ENCODE measurements around the gene ASXL3.
A peak's percentile ranks its signal among the peaks of the same experiment; 100 is the strongest.

ASXL3 gene

DNA sequence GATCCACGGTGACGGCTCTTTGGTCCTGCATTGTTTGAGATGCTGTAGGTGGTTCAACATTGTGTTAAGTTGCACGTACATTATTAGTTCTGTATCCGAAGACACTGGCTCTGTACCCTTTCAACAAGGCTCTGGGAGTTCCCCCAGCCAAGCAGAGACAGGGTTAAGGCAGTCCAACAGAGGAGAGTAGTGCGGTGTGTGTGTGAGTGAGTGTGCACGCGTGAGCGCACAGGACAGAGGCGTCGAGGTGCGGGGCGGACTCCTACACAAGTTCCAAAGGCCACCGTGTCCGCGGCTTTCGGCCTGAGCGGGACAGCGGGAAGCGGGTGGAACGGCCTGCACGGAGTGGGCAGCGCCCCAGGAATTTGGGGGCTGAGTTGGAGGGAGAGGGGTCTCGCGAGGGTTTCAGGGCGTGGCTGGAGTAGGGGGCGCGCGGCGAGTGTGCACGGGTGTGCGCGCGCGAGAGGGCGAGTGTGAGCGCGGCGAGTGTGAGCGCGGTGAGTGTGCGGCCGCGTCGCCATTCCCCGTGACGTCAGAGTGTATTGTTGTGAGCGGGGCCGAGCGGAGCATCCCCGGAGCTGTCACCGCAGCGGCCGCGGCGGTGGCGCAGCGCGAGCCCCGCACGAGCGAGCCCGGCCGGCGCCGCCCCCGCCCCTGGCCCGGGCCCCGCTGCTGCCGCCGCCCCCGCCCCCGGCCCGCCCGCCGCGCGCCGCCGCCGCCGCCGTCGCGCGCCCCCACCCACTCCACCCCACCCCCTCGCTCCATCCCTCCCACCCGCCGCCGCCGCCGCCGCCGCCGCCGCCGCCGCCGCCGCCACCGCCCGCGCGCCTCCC lies at the start of gene ASXL3:
Gene ASXL3 (plus strand): TSS at position 535 of the 833 bp plus-strand sequence. CDS start 413 bp downstream, outside the sequence.
- peak; percentile 35 to 93 (median 55) for DNase-seq
- intact Hi-C loops (cut with DNase I) = no loop called here

- intact Hi-C loops (cut with DNase I) = no loop called here
- DNase-seq = no peak
Measured at GRCh38 chr18:33532978-33533377, 45.0 kb upstream of the ASXL3 start.

GRCh38 chr18:33536904-33537303 lies 41.1 kb upstream of the ASXL3 start:
- intact Hi-C loops (cut with DNase I) = no loop called here
- no peak for DNase-seq

DNA sequence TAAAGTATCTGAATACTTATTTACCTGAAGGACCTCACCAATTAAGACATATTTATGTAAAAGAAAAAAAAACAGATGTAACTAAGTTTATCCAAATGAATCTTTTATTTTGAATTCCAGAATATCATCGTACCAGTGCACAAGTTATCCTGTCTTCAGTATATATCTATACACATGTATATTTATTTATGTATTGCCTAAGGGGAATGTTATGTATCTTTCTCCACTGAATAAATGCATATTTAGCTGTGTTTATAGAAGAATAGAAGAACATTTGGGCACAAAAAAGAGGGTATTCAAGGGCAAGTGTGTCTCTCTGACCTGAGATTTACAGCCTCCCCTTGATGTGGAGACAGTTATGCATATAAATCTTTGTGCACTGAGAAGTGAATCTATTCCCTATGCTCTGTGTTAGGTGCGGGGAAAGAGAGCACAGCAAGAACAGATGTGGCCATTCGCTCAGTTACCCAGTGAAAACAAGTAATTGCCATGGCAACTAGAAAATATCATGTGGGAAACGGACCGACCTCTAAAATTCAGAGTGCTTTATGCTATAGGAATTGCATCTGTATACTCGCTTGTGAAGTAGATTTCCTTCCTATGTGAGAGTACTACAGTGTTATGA lies 39.5 kb upstream of the ASXL3 start:
- intact Hi-C loops (cut with DNase I) = no loop called here
- DNase-seq = no peak

DNA sequence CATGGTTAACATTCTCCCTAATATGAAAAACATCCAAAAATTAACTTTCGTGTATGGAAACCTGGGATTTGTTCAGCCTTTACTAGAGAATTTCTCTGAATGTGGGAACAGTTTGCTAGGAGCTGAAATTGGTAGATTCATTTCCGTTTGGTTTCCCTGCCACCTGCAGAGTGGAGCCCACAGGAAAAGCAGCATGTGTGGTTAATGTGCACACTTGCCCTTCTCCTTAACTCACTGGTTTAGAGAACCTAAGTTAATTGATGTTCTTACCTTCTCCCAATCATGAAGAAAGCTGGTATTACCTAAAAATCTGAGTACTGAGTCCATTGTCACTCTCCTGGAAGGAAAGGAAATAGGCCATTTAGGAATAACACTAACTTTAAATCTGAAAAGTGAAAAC lies 37.6 kb upstream of the ASXL3 start:
- DNase-seq = no peak
- intact Hi-C loops (cut with DNase I) = no loop called here

DNA sequence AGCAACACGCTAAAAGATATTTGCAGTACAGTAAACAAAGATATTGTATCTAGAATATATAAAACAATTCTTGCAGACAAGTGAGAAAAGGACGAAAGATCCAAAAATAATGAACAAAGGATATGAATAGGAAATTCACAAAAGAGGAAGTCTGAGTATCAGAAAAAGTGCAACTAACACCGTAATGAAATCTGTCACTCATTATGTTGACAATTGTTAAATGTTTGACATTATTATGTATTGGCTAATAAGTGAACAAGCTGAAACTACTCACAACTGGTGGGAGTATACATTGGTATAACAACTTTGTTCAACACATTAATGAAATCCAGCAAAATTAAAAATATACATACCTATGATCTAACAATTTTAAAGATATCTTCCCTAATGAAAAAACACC lies 36.7 kb upstream of the ASXL3 start:
- no peak for DNase-seq
- intact Hi-C loops (cut with DNase I) = no loop called here

DNA sequence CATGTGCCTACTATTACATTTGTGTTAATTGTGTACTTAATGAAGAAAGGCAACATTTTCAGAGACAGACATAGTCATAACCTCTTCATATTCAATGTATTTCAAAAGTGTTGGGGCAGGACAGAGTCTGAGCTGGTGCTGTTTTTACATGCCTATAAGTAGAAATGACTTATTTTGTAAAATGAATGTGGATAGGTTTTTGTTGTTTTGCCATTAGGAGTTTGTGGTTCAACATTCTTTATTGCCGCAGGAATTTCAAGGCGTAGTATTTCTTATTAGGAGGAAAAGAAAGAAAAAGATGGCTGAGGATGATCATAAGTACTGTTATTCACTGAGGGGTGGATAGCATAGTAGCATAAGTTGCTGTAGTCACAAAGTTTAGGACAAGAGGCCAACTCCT lies 21.2 kb upstream of the ASXL3 start:
- intact Hi-C loops (cut with DNase I) = no loop called here
- no peak for DNase-seq

DNA sequence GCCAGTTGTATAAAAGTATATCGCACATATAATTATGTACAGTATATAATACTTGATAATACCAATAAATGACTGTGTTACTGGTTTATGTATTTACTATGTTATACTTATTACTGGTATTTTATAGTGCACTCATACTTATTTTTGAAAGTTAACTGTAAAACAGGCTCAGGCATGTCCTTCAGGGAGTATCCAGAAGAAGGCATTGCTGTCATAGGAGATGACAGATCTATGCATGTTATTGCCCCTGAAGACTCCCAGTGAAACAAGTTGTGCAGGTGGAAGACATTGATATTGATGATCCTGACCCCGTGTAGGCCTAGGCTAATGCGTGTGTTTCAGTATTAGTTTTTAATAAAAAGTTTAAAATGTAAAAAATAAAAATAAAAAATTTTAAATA lies 20.3 kb upstream of the ASXL3 start:
- intact Hi-C loops (cut with DNase I) = no loop called here
- no peak for DNase-seq

DNA sequence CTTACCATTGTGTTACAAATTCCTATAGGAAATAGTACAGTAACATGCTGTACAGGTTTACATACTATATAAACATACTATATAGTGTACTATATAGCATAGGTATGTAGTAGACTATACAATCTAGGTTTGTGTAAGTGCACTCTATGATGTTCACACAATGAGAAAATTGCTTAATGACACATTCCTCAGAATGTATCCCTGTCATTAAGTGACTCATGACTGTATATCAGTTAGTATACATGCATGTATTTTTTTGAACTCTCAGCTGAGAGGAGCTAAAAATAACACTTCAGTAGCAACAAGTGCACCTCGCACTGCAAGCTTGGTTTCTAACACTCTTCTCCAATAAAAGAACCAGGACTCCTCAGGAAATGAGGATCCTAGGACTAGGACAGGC lies 19.5 kb upstream of the ASXL3 start:
- intact Hi-C loops (cut with DNase I) = no loop called here
- no peak for DNase-seq

DNA sequence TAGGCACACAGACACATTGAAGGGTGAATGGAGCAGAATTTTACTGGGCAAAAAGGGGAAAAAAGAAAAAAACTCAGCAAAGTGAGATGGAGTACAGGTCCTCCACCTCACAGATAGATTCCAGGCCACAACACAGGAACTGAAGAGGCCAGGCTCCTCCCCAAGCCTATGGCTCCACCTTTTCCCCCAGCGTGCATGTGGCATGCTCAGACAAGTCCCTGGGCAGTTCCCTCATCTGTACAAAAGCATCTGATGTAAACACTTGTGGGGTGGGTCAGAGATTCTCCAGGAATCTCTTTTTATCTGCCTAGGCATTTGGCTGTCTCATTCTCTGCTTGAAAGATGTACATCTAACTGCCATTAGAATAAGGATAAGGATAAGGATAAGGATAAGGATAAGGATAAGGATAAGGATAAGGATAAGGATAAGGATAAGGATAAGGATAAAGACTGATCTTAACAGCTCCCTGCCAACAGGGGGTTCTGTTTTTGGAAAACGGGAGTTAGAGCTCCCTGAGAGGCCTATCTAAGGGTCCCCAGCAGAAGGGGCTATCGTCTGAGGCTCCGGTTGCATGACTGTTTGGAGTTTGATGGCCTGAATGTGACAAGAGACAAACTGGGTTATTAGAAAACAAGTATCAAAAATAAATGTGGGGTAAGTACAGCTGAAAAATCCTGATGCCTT lies 17.2 kb upstream of the ASXL3 start:
- intact Hi-C loops (cut with DNase I) = no loop called here
- no peak for DNase-seq

DNA sequence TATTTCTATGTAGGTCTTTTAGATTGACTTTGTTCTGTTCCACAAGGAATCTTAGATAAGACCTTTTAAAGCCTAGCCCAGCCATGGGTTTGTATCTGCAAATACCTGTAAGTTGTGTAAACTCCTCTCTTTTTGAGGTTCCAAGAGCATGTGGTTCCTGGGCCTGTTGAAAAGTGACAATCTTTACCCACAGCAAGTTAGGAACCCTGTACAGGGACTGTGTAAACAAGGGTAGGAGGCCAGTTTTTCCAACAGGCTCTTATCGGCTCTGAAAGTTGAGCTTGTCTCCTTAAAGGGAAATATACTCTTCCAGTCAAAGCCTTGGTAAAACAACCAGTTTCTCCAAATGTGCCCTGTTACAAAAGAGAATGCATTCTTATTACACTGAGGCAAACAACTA lies 15.3 kb upstream of the ASXL3 start:
- DNase-seq = no peak
- intact Hi-C loops (cut with DNase I) = no loop called here

DNA sequence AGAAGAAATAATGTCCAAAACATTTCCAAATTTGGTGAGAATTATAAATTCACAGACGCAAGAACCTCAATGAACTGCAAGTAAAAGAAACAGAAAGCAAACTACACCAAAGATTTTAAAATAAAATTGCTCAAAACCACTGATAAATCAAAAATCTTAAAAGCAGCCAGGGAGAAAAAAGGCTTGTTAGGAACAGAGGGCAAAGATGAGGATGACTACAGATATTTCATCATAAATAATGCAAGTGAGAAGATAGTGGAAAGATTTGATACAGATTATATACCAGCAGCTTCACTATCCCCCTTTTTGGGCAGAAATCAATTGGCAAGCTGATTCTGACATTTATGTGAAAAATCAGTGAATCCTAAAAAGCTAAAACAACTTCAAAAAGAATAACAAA lies 10.3 kb upstream of the ASXL3 start:
- no peak for DNase-seq
- intact Hi-C loops (cut with DNase I) = no loop called here

DNA sequence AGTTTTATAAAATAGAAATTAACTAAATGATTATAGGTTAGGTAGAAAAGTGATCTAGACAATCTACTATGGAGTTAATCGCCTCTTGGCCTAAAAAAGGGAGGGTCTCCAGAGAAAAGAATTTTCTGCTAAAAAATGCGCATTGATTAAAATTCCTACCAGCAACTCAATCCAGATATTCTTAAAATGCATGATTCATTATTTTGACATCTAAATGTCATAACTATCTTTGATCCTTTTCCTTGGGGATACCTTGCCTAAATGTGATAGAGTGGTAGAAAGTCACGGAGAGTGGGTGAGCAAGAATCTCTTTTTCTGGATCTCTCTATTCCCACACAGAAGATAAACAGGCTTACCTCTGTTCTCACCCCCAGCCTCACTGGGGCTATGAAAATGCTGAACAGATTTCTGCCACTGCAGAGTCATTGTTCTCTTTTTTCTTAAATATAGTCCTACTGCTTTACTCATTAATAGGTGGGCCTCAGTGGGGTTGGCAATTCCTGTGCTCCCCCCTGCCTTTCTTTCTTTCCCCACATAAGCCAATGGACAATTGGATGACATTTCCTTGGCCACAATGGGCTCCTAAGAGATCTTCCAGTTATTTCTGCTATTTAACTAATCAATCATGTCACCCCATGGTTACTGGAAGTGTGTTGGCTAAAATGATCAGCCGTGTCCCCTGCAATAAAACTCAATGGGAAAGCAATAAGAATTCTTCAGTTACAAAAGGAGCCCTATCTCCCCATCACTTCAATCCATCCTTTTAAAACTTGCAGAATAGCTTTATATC lies 5.8 kb upstream of the ASXL3 start:
- intact Hi-C loops (cut with DNase I) = no loop called here
- DNase-seq = no peak

DNA sequence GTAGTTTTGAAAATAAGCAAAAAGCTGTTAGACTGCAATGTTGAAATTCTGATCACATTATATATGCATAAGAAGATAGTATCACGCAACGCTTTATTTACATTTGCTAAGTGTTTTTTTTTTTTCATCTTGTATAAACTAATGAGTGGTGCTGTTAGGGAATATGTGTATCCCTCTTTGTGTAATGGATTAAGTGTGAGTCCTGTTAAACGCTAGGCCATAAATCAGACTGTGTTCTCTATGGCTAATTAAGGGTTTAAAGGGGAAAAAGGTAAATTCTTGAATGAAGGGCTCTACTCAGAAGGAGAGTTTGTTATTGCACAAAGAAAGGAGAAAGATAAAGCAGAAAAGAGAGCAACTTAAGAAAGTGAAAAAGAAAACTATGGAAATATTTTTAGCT lies 4.8 kb upstream of the ASXL3 start:
- intact Hi-C loops (cut with DNase I) = no loop called here

GRCh38 chr18:33575451-33575850 lies 2.6 kb upstream of the ASXL3 start:
- no peak for DNase-seq
- intact Hi-C loops (cut with DNase I) = no loop called here

More for the DNA sequence above, 4.8 kb upstream of the ASXL3 start:
- no peak for DNase-seq

- no peak for DNase-seq
- intact Hi-C loops (cut with DNase I) = no loop called here
Measured at GRCh38 chr18:33576999-33577646, 896 bp upstream of the ASXL3 start.

DNA sequence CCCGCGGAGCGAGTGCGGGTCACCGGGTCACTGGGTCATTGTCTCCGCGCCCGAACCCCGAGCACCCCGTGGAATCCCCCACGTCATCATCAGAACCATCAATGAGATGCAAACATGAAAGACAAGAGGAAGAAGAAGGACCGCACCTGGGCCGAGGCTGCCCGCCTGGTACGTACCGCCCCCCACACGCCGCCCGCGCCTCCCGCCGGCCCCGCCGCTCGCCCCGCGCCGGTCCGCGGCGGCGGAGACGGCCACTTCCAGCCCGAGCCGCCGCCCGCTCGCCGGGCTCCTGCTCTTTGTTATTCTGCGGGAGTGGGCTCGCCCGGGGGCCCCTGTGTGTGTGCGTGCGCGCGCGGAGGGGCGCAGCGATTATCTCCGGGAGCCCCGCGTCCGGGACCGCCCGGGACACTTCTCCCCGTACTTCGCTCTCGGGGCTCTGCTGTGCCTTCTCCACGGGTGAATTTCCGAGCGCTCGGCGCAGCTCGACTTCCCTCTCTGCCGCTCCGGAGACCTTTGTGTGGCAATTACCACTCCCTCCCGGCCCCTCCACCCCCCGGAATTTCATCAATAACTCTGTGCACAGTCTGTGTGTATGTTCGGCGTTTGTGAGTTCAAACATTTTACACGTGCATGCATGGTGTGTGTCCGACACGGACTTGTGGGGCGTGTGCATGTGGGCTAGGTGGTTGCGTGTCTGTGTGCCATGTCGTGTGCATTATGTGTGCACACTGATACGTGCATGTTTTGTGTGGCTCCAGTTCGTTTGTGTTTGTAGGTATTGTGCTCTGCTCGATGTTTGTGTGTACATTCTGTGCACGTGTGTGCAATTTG lies 714 bp downstream of the ASXL3 start:
- intact Hi-C loops (cut with DNase I) = no loop called here
- DNase-seq = peak; percentile 27 to 92 (median 53)

GRCh38 chr18:33579349-33580215 lies 1.6 kb downstream of the ASXL3 start:
- intact Hi-C loops (cut with DNase I) = loop anchor here (5.0 kb wide), 1 partner anchor 168 kb away; no protein-coding TSS in a partner anchor
- DNase-seq = peak in 5 of 10 donors; percentile 9 to 55 (median 16)
